Retinal pigment epithelial cell (primary cell): ENCODE data around the gene MZT2B.
A peak's percentile ranks its signal among the peaks of the same experiment; 100 is the strongest.
"Not testable (repeated sequence)": the region's sequence is repeated elsewhere in the genome, so short reads cannot be mapped to it uniquely, and the experiment has no call there.

ENCODE experiments used
- DNase-seq: peaks from one replicate; pipeline ENCODE4 v3.0.0-alpha.2; 2010; ENCODE audit warnings: low read depth
- H3K4me3 ChIP-seq: 2 replicates; pipeline ENCODE4 v1.5.1; 2011; ENCODE audit warnings: mild to moderate bottlenecking, low read length, control low read depth, moderate library complexity
- CTCF ChIP-seq: conservative IDR thresholded peaks from 2 replicates; pipeline ENCODE4 v1.5.1; 2011; ENCODE audit warnings: low read depth, low read length, control low read depth, inconsistent platforms

The MZT2B gene

DNA sequence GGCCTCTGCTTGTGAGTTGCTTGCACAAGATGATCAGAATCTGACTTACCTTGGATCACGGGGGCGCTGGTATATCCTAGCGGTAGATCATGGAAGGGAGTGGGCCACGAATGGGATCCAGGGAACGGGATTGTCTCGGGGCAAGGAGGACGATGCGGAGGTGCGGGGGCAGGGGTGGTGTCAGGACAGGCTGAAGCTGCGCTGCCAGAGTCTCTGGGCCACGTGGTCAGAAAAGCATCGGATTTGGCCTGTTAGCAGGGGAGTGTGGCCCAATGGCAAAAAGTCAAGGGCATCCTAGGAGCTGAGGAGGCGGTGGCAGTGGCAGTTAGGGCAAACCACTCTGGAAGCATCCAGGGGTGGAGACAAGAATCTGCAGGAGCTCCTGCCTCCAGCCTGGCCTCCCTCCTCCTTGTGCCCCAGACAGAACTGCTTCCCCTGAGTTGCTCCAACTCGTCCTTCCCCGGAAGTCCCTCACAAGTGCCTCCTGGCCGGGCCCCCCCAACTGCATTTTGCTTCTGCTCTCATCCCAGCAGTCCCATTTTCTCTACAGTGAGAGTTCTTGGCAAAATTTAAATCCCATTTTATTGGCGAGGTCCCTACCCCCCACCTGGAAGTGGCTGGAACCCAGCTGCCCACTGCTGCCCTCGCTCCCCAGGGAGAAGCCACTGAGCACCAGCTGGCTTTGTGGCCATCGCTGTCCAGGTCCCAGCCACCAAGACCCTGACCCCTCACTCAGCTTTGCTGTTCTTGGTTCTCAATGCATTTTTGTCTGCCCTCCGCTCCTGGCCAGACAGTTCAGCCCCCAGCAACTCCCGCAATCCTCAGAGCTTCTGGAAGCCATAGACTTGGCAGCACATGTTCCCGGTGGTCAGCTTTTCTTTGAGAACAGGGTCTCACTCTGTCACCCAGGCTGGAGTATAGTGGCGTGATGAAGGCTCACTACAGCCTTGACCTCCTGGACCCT is 31.6 kb upstream of the MZT2B start:
- DNase-seq, result no peak
- H3K4me3 ChIP-seq, result no peak overlapping the region
- TF ChIP-seq CTCF, result no peak

GRCh38 chr2:130151145-130151512 is 30.9 kb upstream of the MZT2B start:
- not testable (repeated sequence) for H3K4me3 ChIP-seq, DNase-seq

DNA sequence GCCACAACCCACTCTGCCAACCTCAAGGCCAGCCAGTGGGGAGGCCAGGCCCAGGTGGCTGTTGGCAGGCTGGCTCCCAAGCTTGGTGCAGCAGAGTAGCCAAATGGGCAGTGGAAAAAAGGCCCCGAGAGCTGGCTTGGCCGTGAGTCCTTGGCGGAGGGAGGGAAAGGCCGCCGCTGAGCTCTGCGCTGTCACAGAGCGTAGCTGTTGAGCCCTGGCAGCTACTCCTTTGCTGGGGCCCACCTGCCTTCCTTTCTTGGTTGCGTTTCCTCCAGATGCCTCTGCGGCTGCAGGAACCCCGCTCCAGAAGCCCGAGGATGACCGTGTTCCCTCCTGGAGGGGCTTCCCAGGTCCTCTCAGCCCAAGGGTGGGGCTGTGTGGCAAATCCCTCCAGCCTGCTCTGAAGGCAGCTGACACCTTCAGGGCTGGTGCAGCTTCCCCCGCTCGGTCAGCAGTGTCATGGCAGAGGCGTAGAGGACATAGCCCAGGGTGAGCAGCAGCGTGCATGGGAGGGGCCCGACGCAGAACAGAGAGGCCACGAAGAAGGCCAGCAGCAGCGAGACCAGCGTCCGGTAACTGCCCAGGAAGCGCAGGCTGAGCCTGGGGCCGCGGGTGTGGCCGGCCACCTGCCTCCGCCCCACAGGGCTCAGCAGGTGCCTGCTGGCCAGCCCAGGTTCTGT is 29.8 kb upstream of the MZT2B start:
- not testable (repeated sequence) for DNase-seq

DNA sequence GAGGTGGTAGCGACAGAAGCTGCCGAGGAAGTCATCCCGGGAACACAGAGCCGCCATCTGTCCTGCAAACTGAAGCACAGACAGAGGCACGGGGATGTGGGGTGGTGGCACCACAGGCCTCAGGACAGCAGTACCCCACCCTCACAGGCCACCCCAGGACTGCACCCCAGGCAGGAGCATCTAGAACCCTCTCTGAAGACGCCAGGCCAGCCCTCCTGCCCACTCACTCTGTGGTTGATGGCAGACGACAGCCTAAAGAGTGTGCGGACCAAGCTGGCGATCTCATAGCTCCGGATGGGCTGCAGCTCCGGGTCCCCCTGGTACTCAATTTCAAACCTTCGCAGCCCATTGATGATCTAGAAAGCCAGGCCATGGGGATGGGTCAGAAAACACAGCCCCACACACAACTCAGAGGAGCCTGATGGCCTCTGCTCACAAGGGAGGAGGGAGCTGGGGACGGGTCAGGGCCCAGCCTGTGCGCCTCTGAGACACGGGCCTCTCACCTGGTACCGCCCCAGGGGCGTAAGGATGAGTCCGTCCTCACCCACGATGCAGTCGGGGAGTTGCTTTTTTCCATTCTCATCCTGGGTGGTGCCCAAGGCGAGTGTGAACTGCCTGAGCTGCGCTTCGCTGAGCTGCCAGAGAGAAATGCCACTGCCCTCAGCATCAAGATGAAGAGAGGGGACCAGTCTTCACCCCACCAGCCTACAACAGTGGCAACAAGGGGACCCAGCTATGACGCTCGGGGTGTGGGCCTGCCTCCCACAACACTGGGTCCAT is 29.1 kb upstream of the MZT2B start:
- no peak overlapping the region for H3K4me3 ChIP-seq
- TF ChIP-seq CTCF, result no peak
- no peak for DNase-seq

More for the DNA sequence above, 29.8 kb upstream of the MZT2B start:
- H3K4me3 ChIP-seq, result not testable (repeated sequence)

DNA sequence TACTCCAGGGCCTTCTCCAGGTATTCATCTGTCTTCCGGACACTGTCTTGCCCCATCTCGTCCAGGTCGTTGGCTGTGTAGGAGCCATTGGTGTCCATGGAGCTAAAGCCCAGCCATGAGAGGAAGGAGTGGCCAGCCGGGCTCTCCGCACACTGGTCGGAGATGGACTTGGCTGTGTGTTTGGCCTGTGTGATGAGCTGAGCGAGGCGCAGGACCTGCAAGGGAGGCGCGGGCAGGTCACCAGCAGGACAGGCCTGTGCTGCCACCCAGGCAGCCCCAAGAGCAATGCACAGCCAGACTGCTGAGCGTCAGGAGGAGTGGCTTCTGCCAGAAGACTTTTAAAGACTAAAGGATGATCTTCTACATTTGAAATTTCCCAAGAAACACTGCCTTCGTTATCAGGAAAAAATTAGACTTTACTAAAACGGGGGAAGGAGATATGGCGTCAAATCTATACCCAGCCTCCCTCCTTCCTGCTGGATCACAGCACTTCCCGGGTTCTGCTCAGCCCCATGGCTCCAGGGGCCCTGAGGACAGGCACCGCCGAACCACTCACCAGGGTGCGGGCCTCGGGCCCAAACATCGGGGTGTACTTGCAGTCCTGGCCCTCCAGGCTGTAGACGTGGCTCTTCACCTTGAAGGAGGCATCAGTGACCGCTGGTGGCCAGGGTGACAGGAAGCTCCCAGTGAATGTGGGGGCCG is 28.2 kb upstream of the MZT2B start:
- not testable (repeated sequence) for H3K4me3 ChIP-seq, DNase-seq

- not testable (repeated sequence) for DNase-seq, H3K4me3 ChIP-seq
These were observed 27.7 kb upstream of the MZT2B start for GRCh38 chr2:130154423-130154770.

DNA sequence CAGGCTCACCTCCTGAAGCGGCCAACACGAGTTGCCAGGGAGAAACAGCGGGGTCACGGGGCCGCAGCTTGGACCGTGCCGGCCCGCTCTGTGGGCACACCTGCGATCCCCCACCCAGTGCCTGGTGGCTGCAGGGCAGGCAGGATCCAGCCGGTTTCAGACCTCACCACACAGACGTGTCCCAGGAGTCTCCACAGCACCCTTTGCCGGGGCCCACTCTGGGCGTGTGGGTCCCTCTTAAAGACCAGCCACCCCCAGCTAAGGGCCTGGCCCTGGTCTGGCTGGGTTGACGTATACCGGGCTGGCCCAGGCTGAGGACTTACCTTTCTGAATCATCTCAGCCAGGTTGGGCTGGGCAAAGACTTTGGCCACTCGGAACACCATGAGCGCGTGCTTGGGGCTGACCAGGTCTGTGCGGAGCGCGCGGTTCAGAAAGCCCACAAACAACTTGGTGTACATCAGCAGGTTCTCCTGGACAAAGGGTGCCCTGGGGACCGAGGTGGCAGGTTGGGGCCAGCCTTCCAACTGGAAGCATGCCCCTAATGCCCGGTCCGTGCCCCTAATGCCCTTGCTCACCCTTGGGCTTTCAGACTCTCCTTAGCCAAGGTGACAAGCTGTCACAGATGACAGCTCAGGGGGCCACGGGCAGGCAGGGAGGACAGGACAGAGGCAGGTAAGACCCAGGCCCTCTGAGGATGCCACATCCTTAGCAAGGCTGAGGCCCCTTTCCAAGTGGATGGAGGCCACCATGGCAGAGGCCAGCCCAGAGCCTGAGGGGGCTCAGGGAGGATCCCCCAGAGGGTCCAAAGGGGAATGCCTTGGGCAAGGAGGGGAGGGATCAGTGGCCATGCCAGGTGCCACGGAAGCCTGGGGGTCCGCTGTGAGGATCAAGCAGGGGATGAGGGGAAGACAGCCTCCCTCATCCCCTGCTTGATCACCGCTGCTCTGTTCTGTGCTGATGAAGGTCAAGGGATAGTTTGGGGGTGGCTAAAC is 27.0 kb upstream of the MZT2B start:
- no peak for DNase-seq
- TF ChIP-seq CTCF, result no peak
- H3K4me3 ChIP-seq, result no peak overlapping the region

DNA sequence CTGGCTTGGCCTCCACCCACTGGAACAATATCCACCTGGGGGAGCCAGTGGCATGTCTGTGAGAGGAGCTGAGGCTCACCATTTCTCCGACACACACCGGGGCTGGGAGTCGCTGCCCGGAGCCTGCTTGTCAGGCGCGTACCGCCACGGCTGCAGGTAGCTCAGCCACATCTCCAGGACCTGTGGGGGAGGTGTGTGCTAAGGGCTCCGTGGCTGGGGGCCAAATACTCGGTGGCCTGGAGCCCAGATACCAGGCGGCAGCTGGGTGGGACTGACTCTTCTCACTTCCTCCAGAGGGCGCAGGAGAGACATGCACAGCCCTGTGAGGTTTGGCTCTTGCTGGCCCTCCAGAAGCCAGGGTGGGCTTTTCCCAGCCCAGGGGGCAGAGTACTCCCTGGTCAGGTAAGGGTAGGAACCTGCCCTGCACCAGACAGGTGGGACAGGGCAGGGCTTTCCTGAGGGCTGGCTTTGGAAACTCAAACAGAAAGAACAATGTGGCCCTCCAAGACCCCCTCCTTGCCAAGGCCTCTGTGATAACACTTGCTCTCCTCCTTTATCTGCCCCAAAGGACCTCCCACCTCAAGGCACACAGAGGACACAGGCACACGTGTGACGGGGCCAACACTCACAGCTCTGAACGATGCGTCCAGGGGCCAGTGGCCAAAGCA is 26.0 kb upstream of the MZT2B start:
- peak; percentile 23 for DNase-seq
- peak; percentile 70 for TF ChIP-seq CTCF

More for the DNA sequence above, 26.0 kb upstream of the MZT2B start:
- H3K4me3 ChIP-seq, result not testable (repeated sequence)
